ENCODE results near the gene KIRREL3. TPM values are rescaled to one million over a fixed set of nuclear protein-coding genes. Genes with fewer than 3 reads are reported as not detected.

Gene KIRREL3
- polyA plus RNA-seq, 1 of the 3 experiments (the other 2 are of a cell fraction), result 3.7 TPM

GRCh38 chr11:126635511-126635910, 365.1 kb downstream of the KIRREL3 start:
- no peak overlapping the region for H3K4me2 ChIP-seq
- H3K27me3 ChIP-seq (ENCODE audit: insufficient read depth), result no peaks in the 10 kb centered on the region
- no peaks in the 10 kb centered on the region for H3K9me3 ChIP-seq
- POLR2A ChIA-PET, result no interaction called here
- H3K4me3 ChIP-seq (ENCODE audit: low read depth in 2 of 2, low read length in 1 of 2), result no peak overlapping the region
- H3F3A ChIP-seq (replicated peaks; ENCODE audit: insufficient read depth), result peaks cover 26% of the 10 kb centered on the region
- H3K4me1 ChIP-seq (ENCODE audit: control insufficient read depth in 1 of 2, insufficient read depth in 2 of 2, low read depth in 1 of 2, low read length in 1 of 2), result peaks cover 9 to 28% of the 10 kb centered on the region in 2 experiments
- H4K20me1 ChIP-seq (ENCODE audit: insufficient read depth), result no peaks in the 10 kb centered on the region
- no peaks in the 10 kb centered on the region for H3K79me2 ChIP-seq (ENCODE audit: insufficient read depth)
- CTCF ChIA-PET, result interaction anchor here (1.5 kb wide), 1 partner anchor 9 kb away, joined by 6 read pairs; no protein-coding TSS in a partner anchor
- DNase-seq, result no peak
- no peak for TF ChIP-seq CTCF (IDR thresholded peaks at IDR 0.05)
- no peak for TF ChIP-seq PBX3 (IDR thresholded peaks at IDR 0.05)
- TF ChIP-seq, protein P1, sequence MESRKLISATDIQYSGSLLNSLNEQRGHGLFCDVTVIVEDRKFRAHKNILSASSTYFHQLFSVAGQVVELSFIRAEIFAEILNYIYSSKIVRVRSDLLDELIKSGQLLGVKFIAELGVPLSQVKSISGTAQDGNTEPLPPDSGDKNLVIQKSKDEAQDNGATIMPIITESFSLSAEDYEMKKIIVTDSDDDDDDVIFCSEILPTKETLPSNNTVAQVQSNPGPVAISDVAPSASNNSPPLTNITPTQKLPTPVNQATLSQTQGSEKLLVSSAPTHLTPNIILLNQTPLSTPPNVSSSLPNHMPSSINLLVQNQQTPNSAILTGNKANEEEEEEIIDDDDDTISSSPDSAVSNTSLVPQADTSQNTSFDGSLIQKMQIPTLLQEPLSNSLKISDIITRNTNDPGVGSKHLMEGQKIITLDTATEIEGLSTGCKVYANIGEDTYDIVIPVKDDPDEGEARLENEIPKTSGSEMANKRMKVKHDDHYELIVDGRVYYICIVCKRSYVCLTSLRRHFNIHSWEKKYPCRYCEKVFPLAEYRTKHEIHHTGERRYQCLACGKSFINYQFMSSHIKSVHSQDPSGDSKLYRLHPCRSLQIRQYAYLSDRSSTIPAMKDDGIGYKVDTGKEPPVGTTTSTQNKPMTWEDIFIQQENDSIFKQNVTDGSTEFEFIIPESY (IDR thresholded peaks at IDR 0.05; ENCODE audit: borderline replicate concordance, low read depth), result no peak
- no peak for TF ChIP-seq SMC3 (IDR thresholded peaks at IDR 0.05; ENCODE audit: low read depth, low read length)
- TF ChIP-seq JUND (IDR thresholded peaks at IDR 0.05), result no peak
- no peak for TF ChIP-seq MEF2A (IDR thresholded peaks at IDR 0.05; ENCODE audit: borderline replicate concordance, low read depth)
- TF ChIP-seq ELF1 (IDR thresholded peaks at IDR 0.05), result no peak
- TF ChIP-seq REST (IDR thresholded peaks at IDR 0.05; ENCODE audit: low read depth, low read length), result no peak
- no peak for TF ChIP-seq RXRA (IDR thresholded peaks at IDR 0.05; ENCODE audit: borderline replicate concordance, low read depth)
- TF ChIP-seq NRF1 (IDR thresholded peaks at IDR 0.05; ENCODE audit: low read depth, low read length), result no peak
- no peak for TF ChIP-seq TCF12 (IDR thresholded peaks at IDR 0.05)
- no peak for TF ChIP-seq IRF3 (IDR thresholded peaks at IDR 0.05; ENCODE audit: low read depth, low read length)
- no peak for TF ChIP-seq MAX (IDR thresholded peaks at IDR 0.05; ENCODE audit: low read depth)
- TF ChIP-seq, protein P2, sequence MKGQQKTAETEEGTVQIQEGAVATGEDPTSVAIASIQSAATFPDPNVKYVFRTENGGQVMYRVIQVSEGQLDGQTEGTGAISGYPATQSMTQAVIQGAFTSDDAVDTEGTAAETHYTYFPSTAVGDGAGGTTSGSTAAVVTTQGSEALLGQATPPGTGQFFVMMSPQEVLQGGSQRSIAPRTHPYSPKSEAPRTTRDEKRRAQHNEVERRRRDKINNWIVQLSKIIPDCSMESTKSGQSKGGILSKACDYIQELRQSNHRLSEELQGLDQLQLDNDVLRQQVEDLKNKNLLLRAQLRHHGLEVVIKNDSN (IDR thresholded peaks at IDR 0.05; ENCODE audit: borderline replicate concordance, low read depth), result no peak
- TF ChIP-seq RAD21 (IDR thresholded peaks at IDR 0.05; ENCODE audit: low read length), result no peak
- TF ChIP-seq RCOR1 (IDR thresholded peaks at IDR 0.05; ENCODE audit: low read length), result no peak
- no peak for TF ChIP-seq GATA2 (CRISPR knock-in tag; IDR thresholded peaks at IDR 0.05)
- no peak for TF ChIP-seq CHD2 (IDR thresholded peaks at IDR 0.05; ENCODE audit: low read length, partially characterized antibody)
- no peak for TF ChIP-seq RFX5 (IDR thresholded peaks at IDR 0.05; ENCODE audit: low read length)
- TF ChIP-seq EZH2phosphoT487 (IDR thresholded peaks at IDR 0.05; ENCODE audit: borderline replicate concordance, low read depth), result no peak
- H2AFZ ChIP-seq (ENCODE audit: low read depth), result no peak overlapping the region
- H3K9ac ChIP-seq, result no peak overlapping the region
- 81% methylated on average over 3 of the region's 3 CpGs for WGBS (ENCODE audit: low lambda C conversion rate)
- H3K36me3 ChIP-seq (replicated peaks in 1 of 2; ENCODE audit: control insufficient read depth in 1 of 2, insufficient read depth in 2 of 2, low read length in 1 of 2), result no peaks in the 10 kb centered on the region
- no peak overlapping the region for H3K27ac ChIP-seq (ENCODE audit: low read depth in 2 of 2, low read length in 1 of 2)
- no peaks in the 10 kb centered on the region for H3K9me2 ChIP-seq

Measured in SK-N-SH (cell line).